ENCODE measurements around the gene ADTRP. TPM values are rescaled to one million over a fixed set of nuclear protein-coding genes. Genes with fewer than 3 reads are reported as not detected.

ADTRP gene
- total and polyA plus RNA-seq, 10 of the 15 experiments (the other 5 are each of a cell fraction or from before 2014, with no cell fraction given) = 0.10 to 2.6 (median 2.1) TPM

DNA sequence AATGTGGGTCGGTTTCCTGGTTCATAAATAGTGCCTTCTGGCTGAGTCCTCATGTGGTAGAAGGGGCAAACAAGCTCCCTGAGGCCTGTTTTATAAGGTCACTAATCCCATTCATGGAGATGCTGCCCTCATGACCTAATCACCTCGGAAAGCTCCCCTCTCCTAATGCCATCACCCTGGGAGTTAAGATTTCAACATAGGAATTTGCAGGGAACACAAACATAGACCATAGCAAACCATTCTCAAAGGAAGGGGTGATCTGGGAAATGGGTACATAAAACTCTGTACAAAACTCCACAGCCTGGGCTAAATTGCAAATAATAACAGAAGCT lies 1.5 kb upstream of the ADTRP start:
- H3K4me3 ChIP-seq = no peak overlapping the region
- 25% methylated on average over 2 of the region's 2 CpGs for WGBS (ENCODE audit: insufficient coverage, insufficient replicate concordance, low lambda C conversion rate, missing lambda C conversion rate)
- peaks cover 2% of the 10 kb centered on the region; the same call in 2 of the 3 replicates for H3K9me3 ChIP-seq (replicated peaks; ENCODE audit: control insufficient read depth, insufficient read depth, low read length)
- in situ Hi-C loops (cut with MboI) = no loop called here
- ChIA-PET POLR2A (interaction anchor here (0.7 to 1.1 kb wide), 2 partner anchors 13 to 52 kb away, joined by 3 to 4 read pairs; no protein-coding TSS in a partner anchor), SMC1A (ENCODE audit: uncharacterized antibody, unreplicated experiment) (interaction anchor here (0.9 to 2.2 kb wide), 4 partner anchors 40 to 80 kb away, joined by 3 to 7 read pairs (median 4); no protein-coding TSS in a partner anchor), CTCF (no interaction called here), RAD21 (ENCODE audit: unreplicated experiment) (interaction anchor here (1.0 kb wide), 1 partner anchor 285 kb away, joined by 3 read pairs; no protein-coding TSS in a partner anchor)
- no peaks in the 10 kb centered on the region for H4K20me1 ChIP-seq (ENCODE audit: control insufficient read depth, insufficient read depth)
- H3K27me3 ChIP-seq (replicated peaks in 1 of 2; ENCODE audit: control insufficient read depth in 2 of 2, insufficient read depth in 2 of 2, low read length in 1 of 2) = no peaks in the 10 kb centered on the region
- no TSS peak for BruUV-seq (replicated peaks)
- intact Hi-C loops (cut with micrococcal nuclease; ENCODE audit: unreplicated experiment) = no loop called here
- DNase-seq (ENCODE audit: low read depth, low spot score) (no peak), FAIRE-seq (no peak), ATAC-seq (no peak)
- no peaks in the 10 kb centered on the region for H3K36me3 ChIP-seq (ENCODE audit: control insufficient read depth in 2 of 2, insufficient read depth in 2 of 2, low read length in 1 of 2)
- H3K79me2 ChIP-seq (ENCODE audit: control insufficient read depth, insufficient read depth, low read length) = no peaks in the 10 kb centered on the region
- peaks cover 4% of the 10 kb centered on the region for H3K4me1 ChIP-seq (ENCODE audit: control insufficient read depth, insufficient read depth, low read length)
- no peak overlapping the region for H3K27ac ChIP-seq (ENCODE audit: control insufficient read depth, insufficient read depth)
- H3K9ac ChIP-seq (ENCODE audit: control insufficient read depth, insufficient read depth, low read length) = no peak overlapping the region
- no peak overlapping the region for H3K4me2 ChIP-seq (ENCODE audit: control insufficient read depth, insufficient read depth)
- no peak overlapping the region for H2AFZ ChIP-seq (ENCODE audit: control insufficient read depth, low read depth, low read length)
- TF ChIP-seq SIN3A (IDR thresholded peaks at IDR 0.05; ENCODE audit: low read depth, low read length) (no peak), NBN (IDR thresholded peaks at IDR 0.05) (no peak), YY1 (IDR thresholded peaks at IDR 0.05; ENCODE audit: low read depth, low read length) (no peak)

DNA sequence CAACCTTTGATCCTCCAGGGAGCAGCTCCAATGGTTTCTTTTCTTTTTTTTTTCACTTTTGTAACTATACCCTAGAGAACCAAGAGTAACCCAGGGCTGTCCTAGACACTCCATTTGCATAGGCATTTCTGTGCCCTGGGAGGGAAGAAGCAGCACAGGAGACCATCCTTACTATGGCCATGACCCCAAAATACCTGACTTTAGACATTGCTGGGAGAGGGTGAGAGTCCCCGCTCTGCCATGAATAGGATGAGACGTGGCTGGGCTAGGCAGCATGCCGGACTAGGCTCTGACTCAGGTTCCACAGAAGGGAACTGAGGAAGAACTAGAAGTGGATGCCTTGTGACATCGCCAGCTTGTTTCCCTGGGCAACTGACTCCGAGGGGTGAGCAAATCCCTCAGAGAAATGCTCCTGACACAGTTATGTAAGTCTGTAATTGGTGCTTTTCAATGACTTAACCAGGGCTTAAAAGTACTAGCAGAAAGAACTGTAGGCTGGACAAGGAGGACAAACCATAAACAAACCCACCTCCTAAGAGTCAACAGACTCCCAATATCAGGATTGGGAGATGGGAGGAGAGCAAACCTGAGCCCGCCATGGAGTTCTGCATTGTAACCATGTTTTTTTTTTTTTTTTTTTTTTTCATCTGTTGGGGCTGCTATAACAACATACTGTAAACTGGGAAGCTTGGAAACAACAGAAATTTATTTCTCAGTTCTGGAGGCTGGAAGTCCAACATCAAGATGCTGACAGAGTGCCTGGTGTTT lies 910 bp upstream of the ADTRP start:
- ATAC-seq (no peak), FAIRE-seq (no peak), DNase-seq (ENCODE audit: low read depth, low spot score) (no peak)
- no TSS peak for BruUV-seq (replicated peaks)
- Histone ChIP-seq H3K4me1 (ENCODE audit: control insufficient read depth, insufficient read depth, low read length) (no peaks in the 10 kb centered on the region; the same call in 1 of the 2 replicates), H4K20me1 (ENCODE audit: control insufficient read depth, insufficient read depth) (no peaks in the 10 kb centered on the region), H2AFZ (ENCODE audit: control insufficient read depth, low read depth, low read length) (no peak overlapping the region), H3K27ac (ENCODE audit: control insufficient read depth, insufficient read depth) (no peak overlapping the region), H3K9ac (ENCODE audit: control insufficient read depth, insufficient read depth, low read length) (no peak overlapping the region), H3K4me3 (no peak overlapping the region), H3K79me2 (ENCODE audit: control insufficient read depth, insufficient read depth, low read length) (no peaks in the 10 kb centered on the region), H3K4me2 (ENCODE audit: control insufficient read depth, insufficient read depth) (no peak overlapping the region), H3K27me3 (replicated peaks in 1 of 2; ENCODE audit: control insufficient read depth in 2 of 2, insufficient read depth in 2 of 2, low read length in 1 of 2) (no peaks in the 10 kb centered on the region), H3K36me3 (ENCODE audit: control insufficient read depth in 2 of 2, insufficient read depth in 2 of 2, low read length in 1 of 2) (no peaks in the 10 kb centered on the region), H3K9me3 (replicated peaks; ENCODE audit: control insufficient read depth, insufficient read depth, low read length) (peaks cover 2% of the 10 kb centered on the region; the same call in 2 of the 3 replicates)
- RAD21 ChIA-PET (ENCODE audit: unreplicated experiment) = interaction anchor here (1.2 kb wide), 2 partner anchors 11 to 18 kb away, joined by 3 to 4 read pairs; no protein-coding TSS in a partner anchor
- SMC1A ChIA-PET (ENCODE audit: uncharacterized antibody, unreplicated experiment) = interaction anchor here (0.7 to 2.2 kb wide), 7 partner anchors 10 to 80 kb away, joined by 3 to 7 read pairs (median 3); no protein-coding TSS in a partner anchor
- TF ChIP-seq ZNF24 (IDR thresholded peaks at IDR 0.05) = no peak
- TF ChIP-seq NFYB (IDR thresholded peaks at IDR 0.05; ENCODE audit: insufficient read depth, low read depth, low read length) = no peak
- no peak for TF ChIP-seq NFXL1 (IDR thresholded peaks at IDR 0.05; ENCODE audit: borderline replicate concordance)
- TF ChIP-seq POLR2AphosphoS2 (IDR thresholded peaks at IDR 0.05; ENCODE audit: low read depth, low read length) = no peak
- TF ChIP-seq, protein P1, sequence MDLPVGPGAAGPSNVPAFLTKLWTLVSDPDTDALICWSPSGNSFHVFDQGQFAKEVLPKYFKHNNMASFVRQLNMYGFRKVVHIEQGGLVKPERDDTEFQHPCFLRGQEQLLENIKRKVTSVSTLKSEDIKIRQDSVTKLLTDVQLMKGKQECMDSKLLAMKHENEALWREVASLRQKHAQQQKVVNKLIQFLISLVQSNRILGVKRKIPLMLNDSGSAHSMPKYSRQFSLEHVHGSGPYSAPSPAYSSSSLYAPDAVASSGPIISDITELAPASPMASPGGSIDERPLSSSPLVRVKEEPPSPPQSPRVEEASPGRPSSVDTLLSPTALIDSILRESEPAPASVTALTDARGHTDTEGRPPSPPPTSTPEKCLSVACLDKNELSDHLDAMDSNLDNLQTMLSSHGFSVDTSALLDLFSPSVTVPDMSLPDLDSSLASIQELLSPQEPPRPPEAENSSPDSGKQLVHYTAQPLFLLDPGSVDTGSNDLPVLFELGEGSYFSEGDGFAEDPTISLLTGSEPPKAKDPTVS (IDR thresholded peaks at IDR 0.05; ENCODE audit: low read depth, low read length) = no peak
- TF ChIP-seq MYB (IDR thresholded peaks at IDR 0.05; ENCODE audit: borderline replicate concordance, low read depth, low read length) = no peak
- no peak for TF ChIP-seq MXI1 (IDR thresholded peaks at IDR 0.05; ENCODE audit: low read depth, low read length)
- CTCF ChIA-PET = interaction anchor here (0.6 kb wide), 1 partner anchor 296 kb away, joined by 3 read pairs; no protein-coding TSS in a partner anchor
- 75% methylated on average over 6 of the region's 6 CpGs for WGBS (ENCODE audit: insufficient coverage, insufficient replicate concordance, low lambda C conversion rate, missing lambda C conversion rate)
- POLR2A ChIA-PET = interaction anchor here (0.7 to 1.5 kb wide), 3 partner anchors 13 to 51 kb away, joined by 3 to 4 read pairs (median 4); no protein-coding TSS in a partner anchor
- intact Hi-C loops (cut with micrococcal nuclease; ENCODE audit: unreplicated experiment) (no loop called here), in situ Hi-C loops (cut with MboI) (no loop called here)
